Upper lobe of left lung (tissue), 6 donors: ENCODE results near the gene PFKM. TPM values are rescaled to one million over a fixed set of nuclear protein-coding genes. Genes with fewer than 3 reads are reported as not detected.

Source experiments
- ATAC-seq, 2 donors: fragments of 200-7000 bp; cut with Tn5 transposase; one replicate each; pipeline ENCODE4 v1.9.1; 2022; ENCODE audit warnings: mild to moderate bottlenecking in 2 of 2, moderate library complexity in 2 of 2; ENCODE audit not compliant: low FRiP score in 2 of 2
- DNase-seq, 2 donors: peaks; one replicate each; pipeline ENCODE4 v3.0.0-alpha.2; 2019 to 2020
- H3K27ac ChIP-seq, 4 donors: fragments of 200-600 bp; sonication (generic); one replicate each; pipeline ENCODE4 v1.5.1; 2016 to 2019
- H3K27me3 ChIP-seq, 4 donors: fragments of 200-600 bp; sonication (generic); one replicate each; pipeline ENCODE4 v1.5.1; 2017 to 2019
- H3K36me3 ChIP-seq, 4 donors: fragments of 200-600 bp; sonication (generic); one replicate each; pipeline ENCODE4 v1.5.1; 2016 to 2019
- H3K4me1 ChIP-seq, 4 donors: fragments of 200-600 bp; sonication (generic); one replicate each; pipeline ENCODE4 v1.5.1; 2018 to 2019
- H3K4me3 ChIP-seq, 4 donors: fragments of 200-600 bp; sonication (generic); one replicate each; pipeline ENCODE4 v1.5.1; 2017 to 2019; ENCODE audit warnings: mild to moderate bottlenecking in 2 of 4, moderate library complexity in 1 of 4
- H3K9me3 ChIP-seq, 4 donors: fragments of 200-600 bp; sonication (generic); one replicate each; pipeline ENCODE4 v1.5.1; 2018 to 2019
- EP300 ChIP-seq, 4 donors: sonication (generic); formaldehyde crosslinking; IDR thresholded peaks; one replicate each; pipeline ENCODE4 v1.5.1; 2017; ENCODE audit warnings: antibody characterized with exemption in 4 of 4, control low read depth in 2 of 4
- POLR2A ChIP-seq, 4 donors: fragments of 450-650 bp; IDR thresholded peaks; one replicate each; pipeline ENCODE4 v1.5.1; 2016 to 2017; ENCODE audit warnings: antibody characterized with exemption in 4 of 4, mild to moderate bottlenecking in 2 of 4
- POLR2AphosphoS5 ChIP-seq, 2 donors: sonication (generic); formaldehyde crosslinking; IDR thresholded peaks; one replicate each; pipeline ENCODE4 v1.5.1; 2017; ENCODE audit warnings: antibody characterized with exemption in 2 of 2
- WGBS, 2 donors: methylation state at CpG; one replicate each; pipeline ENCODE4 v1.1.5; 2017 to 2018; 5-methylcytosine and 5-hydroxymethylcytosine counted together
- total RNA-seq, 6 donors: library from RNA; depleted of rRNA in 4 of 6; stranded (reverse); fragments of >200 nt in 4 of 6; gene quantifications; one replicate each; pipeline versions ENCODE4 v1.1.0 to v1.2.1, GENCODE V29; 2016 to 2021
- TF ChIP-seq, protein P1 (sequence below), 6 experiments: fragments of 450-650 bp in 4 of 6; fragments of 200-600 bp in 2 of 6; sonication (generic) in 2 of 6; IDR thresholded peaks; one replicate each; pipeline ENCODE4 v1.5.1; 2016 to 2019; ENCODE audit warnings: antibody characterized with exemption in 6 of 6
- donor health status: DM: no; HTN: no; CAD: no; lungs with moderate emphysema.
- donor health status: DM: no; HTN: yes; CAD: no; lungs with severe emphysema.

The PFKM gene
- total RNA-seq, 6 donors from 2014 or later, result 21.4 to 52.4 (median 36.3) TPM

DNA sequence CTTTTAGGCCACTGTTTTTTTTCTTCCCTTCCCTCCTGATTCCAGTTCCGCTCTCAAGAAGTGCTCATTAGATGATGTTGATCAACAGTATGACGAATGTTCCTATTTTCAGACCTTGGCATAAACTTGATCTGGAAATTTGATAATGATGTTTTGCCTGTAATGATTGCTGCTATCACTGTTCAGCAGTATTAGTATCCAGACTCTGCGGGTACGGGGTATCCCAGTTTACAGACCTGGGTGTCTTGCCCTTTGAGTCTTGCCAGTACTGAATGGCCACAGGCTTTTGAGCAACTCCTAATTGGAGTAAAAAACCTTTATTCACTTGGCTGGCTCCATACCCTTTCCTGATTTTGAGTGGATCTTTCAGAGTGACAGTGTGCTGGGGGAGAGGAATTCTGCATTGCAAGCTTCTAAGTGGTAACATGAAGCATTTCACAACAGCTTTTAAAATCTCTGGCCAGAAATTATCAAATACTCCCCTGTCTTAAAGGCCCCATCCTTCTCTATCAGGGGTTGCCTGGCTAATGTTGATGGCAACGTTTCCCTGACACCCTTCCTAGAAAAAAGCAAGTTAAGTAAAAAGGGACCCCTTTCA is 44.1 kb downstream of the PFKM start:
- Histone ChIP-seq H3K4me1 (peaks cover 0 to under 1% (median 0%) of the 10 kb centered on the region in 4 donors), H3K27ac (no peak overlapping the region), H3K9me3 (no peaks in the 10 kb centered on the region), H3K36me3 (no peaks in the 10 kb centered on the region), H3K4me3 (no peak overlapping the region), H3K27me3 (no peaks in the 10 kb centered on the region)
- TF ChIP-seq EP300 (IDR thresholded peaks at IDR 0.05) (no peak), POLR2A (IDR thresholded peaks at IDR 0.05) (no peak), POLR2AphosphoS5 (IDR thresholded peaks at IDR 0.05) (no peak)
- TF ChIP-seq, protein P1, sequence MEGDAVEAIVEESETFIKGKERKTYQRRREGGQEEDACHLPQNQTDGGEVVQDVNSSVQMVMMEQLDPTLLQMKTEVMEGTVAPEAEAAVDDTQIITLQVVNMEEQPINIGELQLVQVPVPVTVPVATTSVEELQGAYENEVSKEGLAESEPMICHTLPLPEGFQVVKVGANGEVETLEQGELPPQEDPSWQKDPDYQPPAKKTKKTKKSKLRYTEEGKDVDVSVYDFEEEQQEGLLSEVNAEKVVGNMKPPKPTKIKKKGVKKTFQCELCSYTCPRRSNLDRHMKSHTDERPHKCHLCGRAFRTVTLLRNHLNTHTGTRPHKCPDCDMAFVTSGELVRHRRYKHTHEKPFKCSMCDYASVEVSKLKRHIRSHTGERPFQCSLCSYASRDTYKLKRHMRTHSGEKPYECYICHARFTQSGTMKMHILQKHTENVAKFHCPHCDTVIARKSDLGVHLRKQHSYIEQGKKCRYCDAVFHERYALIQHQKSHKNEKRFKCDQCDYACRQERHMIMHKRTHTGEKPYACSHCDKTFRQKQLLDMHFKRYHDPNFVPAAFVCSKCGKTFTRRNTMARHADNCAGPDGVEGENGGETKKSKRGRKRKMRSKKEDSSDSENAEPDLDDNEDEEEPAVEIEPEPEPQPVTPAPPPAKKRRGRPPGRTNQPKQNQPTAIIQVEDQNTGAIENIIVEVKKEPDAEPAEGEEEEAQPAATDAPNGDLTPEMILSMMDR (IDR thresholded peaks at IDR 0.05), result no peak
- ATAC-seq (no peak), DNase-seq (no peak)
- WGBS, 2 donors, result 68 to 73% methylated on average over 5 of the region's 5 CpGs

GRCh38 chr12:48164451-48164850 is 45.3 kb downstream of the PFKM start:
- H3K4me3 ChIP-seq, result no peak overlapping the region
- no peak overlapping the region for H3K27ac ChIP-seq
- H3K4me1 ChIP-seq, result no peaks in the 10 kb centered on the region
- DNase-seq, result no peak
- no peaks in the 10 kb centered on the region for H3K36me3 ChIP-seq
- WGBS, 2 donors, result 79 to 90% methylated on average over 2 of the region's 2 CpGs
- no peak for ATAC-seq
- TF ChIP-seq EP300 (IDR thresholded peaks at IDR 0.05) (no peak), POLR2AphosphoS5 (IDR thresholded peaks at IDR 0.05) (no peak), POLR2A (IDR thresholded peaks at IDR 0.05) (no peak)
- TF ChIP-seq, protein P1 (IDR thresholded peaks at IDR 0.05), result no peak
- H3K9me3 ChIP-seq, result no peaks in the 10 kb centered on the region
- no peaks in the 10 kb centered on the region for H3K27me3 ChIP-seq

DNA sequence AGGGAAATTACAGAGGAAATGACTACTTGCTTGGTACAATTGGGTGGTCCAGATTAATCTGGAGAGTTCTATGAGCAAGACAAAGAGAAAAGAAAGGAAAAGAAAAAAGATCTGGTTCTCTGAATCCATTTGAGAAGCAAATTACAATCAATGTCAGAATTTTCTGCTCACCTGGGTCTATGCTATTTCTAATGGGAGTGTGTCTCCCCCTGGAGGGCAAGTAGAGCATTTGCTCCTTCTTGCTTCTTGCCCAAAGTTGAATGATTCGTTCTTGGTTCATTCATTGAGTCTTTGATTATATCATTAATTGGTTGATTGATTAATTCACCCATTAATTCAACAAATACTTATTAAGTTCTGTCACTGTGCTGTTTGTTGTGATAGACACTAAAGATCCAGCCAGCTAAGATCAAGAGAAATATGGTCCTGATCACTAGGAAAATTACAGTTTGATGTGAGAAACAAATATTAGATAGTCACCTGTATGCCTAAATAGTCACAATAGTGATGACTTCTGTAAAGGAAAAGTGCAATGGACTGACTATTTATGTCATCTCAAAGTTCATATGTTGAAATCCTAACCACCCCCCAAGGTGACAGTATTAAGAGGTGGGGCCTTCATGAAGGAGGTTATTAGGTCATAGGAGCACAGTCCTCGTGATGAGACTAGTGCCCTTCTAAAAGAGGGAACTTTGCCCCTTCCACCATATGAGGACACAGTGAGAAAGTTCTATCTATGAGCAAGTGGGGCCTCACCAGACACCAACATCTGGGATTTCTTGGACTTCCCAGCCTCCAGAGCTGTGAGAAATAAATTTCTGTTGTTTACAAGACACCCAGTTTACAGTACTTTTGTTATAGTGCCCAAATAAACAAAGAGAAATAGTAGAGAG is 46.2 kb downstream of the PFKM start:
- Histone ChIP-seq H3K4me3 (no peak overlapping the region), H3K27me3 (no peaks in the 10 kb centered on the region), H3K27ac (no peak overlapping the region), H3K4me1 (no peaks in the 10 kb centered on the region), H3K36me3 (no peaks in the 10 kb centered on the region), H3K9me3 (no peaks in the 10 kb centered on the region)
- TF ChIP-seq, protein P1 (IDR thresholded peaks at IDR 0.05), result peak; percentile 68 to 95 (median 84)
- TF ChIP-seq EP300 (IDR thresholded peaks at IDR 0.05), result no peak
- 16 to 23% methylated on average over 2 of the region's 2 CpGs for WGBS, 2 donors
- ATAC-seq (peak in 1 of 2 donors; percentile 74), DNase-seq (no peak)

DNA sequence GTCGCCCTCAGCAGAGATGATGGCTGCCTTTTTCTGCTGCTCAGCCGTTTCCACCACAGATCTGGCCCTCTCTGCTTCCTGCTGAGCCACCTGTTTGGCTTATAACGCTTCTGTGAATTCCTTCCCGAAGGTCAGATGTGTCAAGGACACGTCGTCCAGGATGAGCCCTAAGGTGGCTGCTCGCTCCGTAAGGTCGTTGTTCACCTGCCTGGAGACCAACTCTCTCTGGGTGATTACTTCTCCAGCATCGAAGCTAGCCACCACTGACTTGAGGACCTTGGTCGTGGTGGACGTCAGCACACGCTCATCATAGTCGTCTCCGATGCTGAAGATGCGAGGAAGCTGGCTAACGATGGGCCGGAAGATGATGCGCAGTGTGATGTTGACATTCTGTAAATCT is 49.8 kb downstream of the PFKM start:
- H3K9me3 ChIP-seq, result no peaks in the 10 kb centered on the region
- no peaks in the 10 kb centered on the region for H3K27me3 ChIP-seq
- no peak for DNase-seq
- H3K4me3 ChIP-seq, result no peak overlapping the region
- no peaks in the 10 kb centered on the region for H3K36me3 ChIP-seq
- no peak for TF ChIP-seq EP300 (IDR thresholded peaks at IDR 0.05)
- no peak for TF ChIP-seq POLR2AphosphoS5 (IDR thresholded peaks at IDR 0.05)
- TF ChIP-seq POLR2A (IDR thresholded peaks at IDR 0.05), result no peak
- TF ChIP-seq, protein P1 (IDR thresholded peaks at IDR 0.05), result no peak
- ATAC-seq, result no peak
- H3K27ac ChIP-seq, result no peak overlapping the region
- WGBS, 2 donors, result 88 to 90% methylated on average over 18 to 19 of the region's 19 CpGs
- no peaks in the 10 kb centered on the region for H3K4me1 ChIP-seq
